ENCODE data around the gene UBE3B. TPM values are rescaled to one million over a fixed set of nuclear protein-coding genes. Genes with fewer than 3 reads are reported as not detected.

The UBE3B gene
- total RNA-seq, 1 donor from 2014 or later: 28.4 TPM

- no peak overlapping the region for H2AFZ ChIP-seq (replicated peaks)
- TF ChIP-seq CTCF (IDR thresholded peaks at IDR 0.05) (no peak), EZH2 (IDR thresholded peaks at IDR 0.05) (no peak), EZH2phosphoT487 (IDR thresholded peaks at IDR 0.05) (no peak)
- H3K4me3 Mint-ChIP-seq: peak overlapping the region; percentile 15
- H3K79me2 ChIP-seq (ENCODE audit: low read depth): no peaks in the 10 kb centered on the region
- H3K27ac ChIP-seq: no peak overlapping the region
- H3K4me1 Mint-ChIP-seq: peaks cover 52% of the 10 kb centered on the region
- H3K4me3 ChIP-seq: no peak overlapping the region
- H3K36me3 ChIP-seq: no peaks in the 10 kb centered on the region
- H3K9ac ChIP-seq: no peak overlapping the region
- H3K4me1 ChIP-seq: peaks cover 40% of the 10 kb centered on the region
- no peaks in the 10 kb centered on the region for H3K9me3 Mint-ChIP-seq
- peaks cover 56% of the 10 kb centered on the region for H3K36me3 Mint-ChIP-seq
- peaks cover 20% of the 10 kb centered on the region for H4K20me1 ChIP-seq (ENCODE audit: low read depth)
- H3K27ac Mint-ChIP-seq: peak overlapping the region; percentile 82
- H3K27me3 ChIP-seq: no peaks in the 10 kb centered on the region
- H3K27me3 Mint-ChIP-seq (ENCODE audit: insufficient read depth, low read depth): peaks cover 16% of the 10 kb centered on the region
- no peak overlapping the region for H3K4me2 ChIP-seq
- peaks cover 35% of the 10 kb centered on the region for H3F3A ChIP-seq (ENCODE audit: low read depth)
- no peaks in the 10 kb centered on the region for H3K9me3 ChIP-seq (ENCODE audit: low read depth)
- no peak for DNase-seq (ENCODE audit: low spot score)
Measured at GRCh38 chr12:109521831-109522230, 44.4 kb downstream of the UBE3B start.

- H3K27ac ChIP-seq: no peak overlapping the region
Measured at GRCh38 chr12:109523071-109523470, 45.6 kb downstream of the UBE3B start.

GRCh38 chr12:109523504-109523903 lies 46.1 kb downstream of the UBE3B start:
- TF ChIP-seq EZH2phosphoT487 (IDR thresholded peaks at IDR 0.05) (no peak), CTCF (IDR thresholded peaks at IDR 0.05) (no peak), EZH2 (IDR thresholded peaks at IDR 0.05) (no peak)
- no peak overlapping the region for H3K4me3 ChIP-seq
- Mint-ChIP-seq H3K27ac (no peak overlapping the region), H3K27me3 (ENCODE audit: insufficient read depth, low read depth) (peaks cover 16% of the 10 kb centered on the region), H3K4me1 (peaks cover 62% of the 10 kb centered on the region), H3K36me3 (peaks cover 52% of the 10 kb centered on the region), H3K4me3 (no peak overlapping the region), H3K9me3 (no peaks in the 10 kb centered on the region)
- no peak for DNase-seq (ENCODE audit: low spot score)
- H3K4me1 ChIP-seq: peaks cover 48% of the 10 kb centered on the region
- no peaks in the 10 kb centered on the region for H3K36me3 ChIP-seq
- H3K9ac ChIP-seq: no peak overlapping the region
- H3K9me3 ChIP-seq (ENCODE audit: low read depth): no peaks in the 10 kb centered on the region
- peaks cover 20% of the 10 kb centered on the region for H4K20me1 ChIP-seq (ENCODE audit: low read depth)
- peaks cover 35% of the 10 kb centered on the region for H3F3A ChIP-seq (ENCODE audit: low read depth)
- H3K4me2 ChIP-seq: no peak overlapping the region
- no peaks in the 10 kb centered on the region for H3K79me2 ChIP-seq (ENCODE audit: low read depth)
- H3K27me3 ChIP-seq: no peaks in the 10 kb centered on the region
- H2AFZ ChIP-seq (replicated peaks): no peak overlapping the region
- no peak overlapping the region for H3K27ac ChIP-seq

More at GRCh38 chr12:109523071-109523470, 45.6 kb downstream of the UBE3B start:
- Mint-ChIP-seq H3K9me3 (no peaks in the 10 kb centered on the region), H3K4me1 (peaks cover 62% of the 10 kb centered on the region), H3K4me3 (peak overlapping the region; percentile 19), H3K27ac (peak overlapping the region; percentile 4), H3K36me3 (peaks cover 56% of the 10 kb centered on the region), H3K27me3 (ENCODE audit: insufficient read depth, low read depth) (peaks cover 16% of the 10 kb centered on the region)
- TF ChIP-seq CTCF (IDR thresholded peaks at IDR 0.05) (no peak), EZH2 (IDR thresholded peaks at IDR 0.05) (no peak), EZH2phosphoT487 (IDR thresholded peaks at IDR 0.05) (no peak)
- Histone ChIP-seq H3F3A (ENCODE audit: low read depth) (peaks cover 35% of the 10 kb centered on the region), H3K9ac (no peak overlapping the region), H3K4me1 (peaks cover 48% of the 10 kb centered on the region), H3K4me3 (no peak overlapping the region), H3K4me2 (no peak overlapping the region), H3K36me3 (no peaks in the 10 kb centered on the region), H3K9me3 (ENCODE audit: low read depth) (no peaks in the 10 kb centered on the region), H4K20me1 (ENCODE audit: low read depth) (peaks cover 20% of the 10 kb centered on the region), H3K27me3 (no peaks in the 10 kb centered on the region), H2AFZ (replicated peaks) (no peak overlapping the region), H3K79me2 (ENCODE audit: low read depth) (no peaks in the 10 kb centered on the region)
- no peak for DNase-seq (ENCODE audit: low spot score)
